HCT116 (cell line): Measurements from ENCODE around the gene KCNC2. TPM values are rescaled to one million over a fixed set of nuclear protein-coding genes. Genes with fewer than 3 reads are reported as not detected.

Experiments
- ATAC-seq: fragments of 200-7000 bp; cut with Tn5 transposase; 2 replicates; pipeline ENCODE4 v1.9.1; 2020; ENCODE audit warnings: mild to moderate bottlenecking, moderate library complexity
- BruUV-seq: library from RNA; stranded (reverse); fragments of 400-500 nt; replicated peaks from 2 replicates; lab custom pipeline; 2021; lab: Mats Ljungman, UMichigan
- CTCF ChIA-PET: fragments of 300-600 bp; sonication (Branson Sonifier 250); formaldehyde crosslinking; loops from one replicate; lab custom pipeline; 2021; ENCODE audit warnings: antibody characterized with exemption; lab: Charles Lee
- POLR2A ChIA-PET: fragments of 300-600, 350-600 bp; sonication (Branson Sonifier 250); formaldehyde crosslinking; loops from one replicate; lab custom pipeline; 2021; ENCODE audit warnings: antibody characterized with exemption; lab: Charles Lee
- RAD21 ChIA-PET, 2 experiments: fragments of 300-600 bp; sonication (Branson Sonifier 250); formaldehyde crosslinking; loops; one replicate each; lab custom pipeline; 2023; ENCODE audit warnings: low total read pairs in 2 of 2; ENCODE audit not compliant: uncharacterized antibody in 2 of 2, unreplicated experiment in 2 of 2, low non-redundant PET in 1 of 2; lab: Charles Lee
- DNase-seq: peaks from one replicate; pipeline ENCODE4 v3.0.0-alpha.2; 2010; ENCODE audit warnings: low read depth, low spot score
- H2AFZ ChIP-seq: fragments of 200-600 bp; shearing (Covaris generic), sonication (generic); 2 replicates; pipeline ENCODE4 v1.6.1; 2017; ENCODE audit warnings: low read depth, mixed run types, mixed read lengths, antibody characterized with exemption, low read length; ENCODE audit not compliant: poor library complexity, severe bottlenecking
- H3K27ac ChIP-seq: 2 replicates; pipeline ENCODE4 v1.5.1; 2012; ENCODE audit warnings: low read depth, low read length
- H3K27me3 ChIP-seq: fragments of 200-600 bp; sonication (generic); 2 replicates; pipeline ENCODE4 v1.6.1; 2016; ENCODE audit warnings: mixed run types, low read length, mixed read lengths; ENCODE audit not compliant: insufficient read depth
- H3K36me3 ChIP-seq, 2 experiments: fragments of 200-500 bp in 1 of 2; fragments of 200-600 bp in 1 of 2; sonication (Bioruptor generic) in 1 of 2; sonication (generic) in 1 of 2; 2 replicates each; pipeline versions ENCODE4 v1.5.1 to v1.6.1; 2014 to 2016; ENCODE audit warnings: low read length in 2 of 2, inconsistent platforms in 1 of 2, mixed read lengths in 1 of 2, mixed run types in 1 of 2; ENCODE audit not compliant: insufficient read depth in 2 of 2, control insufficient read depth in 1 of 2
- H3K4me1 ChIP-seq, 2 experiments: fragments of 200-600 bp in 1 of 2; sonication (generic) in 1 of 2; 2 replicates each; pipeline versions ENCODE4 v1.5.1 to v1.6.1; 2012 to 2017; ENCODE audit warnings: low read length in 2 of 2, inconsistent platforms in 1 of 2, mild to moderate bottlenecking in 1 of 2, mixed read lengths in 1 of 2, mixed run types in 1 of 2, moderate library complexity in 1 of 2; ENCODE audit not compliant: insufficient read depth in 2 of 2, control insufficient read depth in 1 of 2
- H3K4me2 ChIP-seq: fragments of 200-600 bp; sonication (generic); 2 replicates; pipeline ENCODE4 v1.6.1; 2017; ENCODE audit warnings: mixed run types, low read length, mixed read lengths
- H3K4me3 ChIP-seq, 2 experiments: fragments of 200-600 bp in 1 of 2; sonication (generic) in 1 of 2; replicated peaks in 1 of 2; 2 replicates each; pipeline ENCODE4 v1.5.1; 2011 to 2016; ENCODE audit warnings: low read length in 2 of 2, control low read depth in 1 of 2, low read depth in 1 of 2, mild to moderate bottlenecking in 1 of 2, mixed read lengths in 1 of 2, mixed run types in 1 of 2
- H3K79me2 ChIP-seq: fragments of 200-600 bp; sonication (generic); 2 replicates; pipeline ENCODE4 v1.6.1; 2017; ENCODE audit warnings: mild to moderate bottlenecking, mixed run types, low read length, moderate library complexity, mixed read lengths; ENCODE audit not compliant: insufficient read depth
- H3K9ac ChIP-seq: fragments of 200-600 bp; sonication (generic); 2 replicates; pipeline ENCODE4 v1.6.1; 2016; ENCODE audit warnings: low read length, mixed read lengths
- H3K9me2 ChIP-seq: fragments of 200-600 bp; sonication (generic), shearing (Covaris generic); 2 replicates; pipeline ENCODE4 v1.6.1; 2017; ENCODE audit warnings: mixed run types, mild to moderate bottlenecking, moderate library complexity; ENCODE audit not compliant: insufficient read depth
- H3K9me3 ChIP-seq, 2 experiments: fragments of 200-500 bp in 1 of 2; fragments of 200-600 bp in 1 of 2; sonication (Bioruptor generic) in 1 of 2; sonication (generic) in 1 of 2; 2 replicates each; pipeline ENCODE4 v1.6.1; 2014 to 2017; ENCODE audit warnings: low read length in 2 of 2, mixed read lengths in 2 of 2, inconsistent platforms in 1 of 2, low read depth in 1 of 2, mild to moderate bottlenecking in 1 of 2, mixed run types in 1 of 2, moderate library complexity in 1 of 2; ENCODE audit not compliant: control insufficient read depth in 1 of 2, insufficient read depth in 1 of 2
- H4K20me1 ChIP-seq: fragments of 200-600 bp; sonication (generic), shearing (Covaris generic); 2 replicates; pipeline ENCODE4 v1.6.1; 2017; ENCODE audit warnings: mixed run types, mild to moderate bottlenecking, moderate library complexity; ENCODE audit not compliant: insufficient read depth
- ATF3 ChIP-seq: IDR thresholded peaks from 2 replicates; pipeline ENCODE4 v1.6.1; 2012
- CBX3 ChIP-seq: IDR thresholded peaks from 2 replicates; pipeline ENCODE4 v1.6.1; 2012; ENCODE audit warnings: low read depth
- CEBPB ChIP-seq: IDR thresholded peaks from 2 replicates; pipeline ENCODE4 v1.6.1; 2012; ENCODE audit warnings: low read depth
- CTCF ChIP-seq, 3 experiments: fragments of 200-600 bp in 1 of 3; sonication (generic) in 1 of 3; IDR thresholded peaks in 2 of 3; conservative IDR thresholded peaks in 1 of 3; 2 replicates each; pipeline ENCODE4 v1.5.1; 2012 to 2017; ENCODE audit warnings: low read depth in 2 of 3, low read length in 2 of 3, antibody characterized with exemption in 1 of 3, borderline replicate concordance in 1 of 3, control low read depth in 1 of 3, mild to moderate bottlenecking in 1 of 3, mixed read lengths in 1 of 3, mixed run types in 1 of 3, moderate library complexity in 1 of 3; ENCODE audit not compliant: insufficient read depth in 1 of 3
- EZH2phosphoT487 ChIP-seq: fragments of 200-600 bp; IDR thresholded peaks from 2 replicates; pipeline ENCODE4 v1.6.1; 2018; ENCODE audit warnings: antibody characterized with exemption, borderline replicate concordance
- JUND ChIP-seq: IDR thresholded peaks from 2 replicates; pipeline ENCODE4 v1.6.1; 2012
- MAX ChIP-seq: IDR thresholded peaks from 2 replicates; pipeline ENCODE4 v1.6.1; 2012
- POLR2A ChIP-seq: IDR thresholded peaks from 2 replicates; pipeline ENCODE4 v1.7.0; 2011; ENCODE audit warnings: borderline replicate concordance; ENCODE audit not compliant: insufficient read depth, insufficient read length; ENCODE audit errors: extremely low read depth
- POLR2AphosphoS5 ChIP-seq: IDR thresholded peaks from 2 replicates; pipeline ENCODE4 v1.6.1; 2011; ENCODE audit warnings: mild to moderate bottlenecking, low read depth, low read length, moderate library complexity
- RAD21 ChIP-seq: IDR thresholded peaks from 2 replicates; pipeline ENCODE4 v1.6.1; 2012; ENCODE audit warnings: low read depth, mild to moderate bottlenecking
- SP1 ChIP-seq: IDR thresholded peaks from 2 replicates; pipeline ENCODE4 v1.6.1; 2012; ENCODE audit warnings: low read depth
- SRF ChIP-seq: IDR thresholded peaks from 2 replicates; pipeline ENCODE4 v1.6.1; 2012; ENCODE audit warnings: low read depth
- TCF7L2 ChIP-seq: IDR thresholded peaks from 2 replicates; pipeline ENCODE4 v1.7.0; 2011; ENCODE audit warnings: borderline replicate concordance, inconsistent platforms; ENCODE audit not compliant: insufficient read depth, insufficient read length; ENCODE audit errors: extremely low read depth
- ZFX ChIP-seq: fragments of 450-650 bp; IDR thresholded peaks from 2 replicates; pipeline ENCODE4 v1.6.1; 2017
- ZNF274 ChIP-seq: fragments of 200-500 bp; sonication (Bioruptor generic); IDR thresholded peaks from 2 replicates; pipeline ENCODE4 v1.6.1; 2014; ENCODE audit warnings: mild to moderate bottlenecking, low read depth, low read length, inconsistent platforms
- intact Hi-C: fragments of 100-400 bp; cut with micrococcal nuclease; formaldehyde crosslinking; loops from 2 replicates; pipeline ENCODE4 v1.10.0; 2022
- total RNA-seq: library from RNA; stranded (reverse); gene quantifications from one replicate; pipeline ENCODE4 v1.2.1, GENCODE V29; 2021; ENCODE audit not compliant: unreplicated experiment

KCNC2 gene
- total RNA-seq, 1 experiment from 2014 or later: not detected

GRCh38 chr12:75207338-75208083 is 2.1 kb downstream of the KCNC2 start:
- H3K9ac ChIP-seq: no peak overlapping the region
- H3K79me2 ChIP-seq: no peaks in the 10 kb centered on the region
- H3K27me3 ChIP-seq: no peaks in the 10 kb centered on the region
- no peak overlapping the region for H3K4me2 ChIP-seq
- H3K27ac ChIP-seq: no peak overlapping the region
- no peaks in the 10 kb centered on the region for H3K36me3 ChIP-seq
- H3K4me1 ChIP-seq: no peaks in the 10 kb centered on the region
- H4K20me1 ChIP-seq: no peaks in the 10 kb centered on the region
- no TSS peak for BruUV-seq
- POLR2A ChIA-PET: no interaction called here
- H3K9me3 ChIP-seq: no peaks in the 10 kb centered on the region
- H3K9me2 ChIP-seq: no peaks in the 10 kb centered on the region
- TF ChIP-seq CBX3 (no peak), ATF3 (no peak)
- intact Hi-C loops: no loop called here
- CTCF ChIA-PET: no interaction called here
- H3K4me3 ChIP-seq: no peak overlapping the region
- DNase-seq: no peak
- H2AFZ ChIP-seq: no peak overlapping the region
- RAD21 ChIA-PET: no interaction called here
- no peak for ATAC-seq

GRCh38 chr12:75205558-75205957 is 4.1 kb downstream of the KCNC2 start:
- ChIA-PET POLR2A (no interaction called here), CTCF (no interaction called here), RAD21 (no interaction called here)
- no TSS peak for BruUV-seq
- Histone ChIP-seq H4K20me1 (no peaks in the 10 kb centered on the region), H3K4me2 (no peak overlapping the region), H3K9me2 (no peaks in the 10 kb centered on the region), H3K27ac (no peak overlapping the region), H3K79me2 (no peaks in the 10 kb centered on the region), H3K27me3 (no peaks in the 10 kb centered on the region), H2AFZ (no peak overlapping the region), H3K4me3 (no peak overlapping the region), H3K4me1 (no peaks in the 10 kb centered on the region), H3K9ac (no peak overlapping the region), H3K9me3 (no peaks in the 10 kb centered on the region), H3K36me3 (no peaks in the 10 kb centered on the region)
- no peak for DNase-seq
- no peak for ATAC-seq
- intact Hi-C loops: no loop called here
- TF ChIP-seq SRF (no peak), ZFX (no peak), POLR2A (no peak), CTCF (IDR thresholded peaks at IDR 0.05 in 2 of 3, conservative IDR thresholded peaks at IDR 0.05 in 1 of 3; ENCODE audit: borderline replicate concordance in 1 of 3, insufficient read depth in 1 of 3, low read depth in 2 of 3, low read length in 2 of 3) (no peak), ATF3 (no peak), CEBPB (no peak), JUND (no peak), EZH2phosphoT487 (no peak), RAD21 (no peak), CBX3 (no peak), POLR2AphosphoS5 (no peak), TCF7L2 (no peak), MAX (no peak), ZNF274 (no peak), SP1 (no peak)
